CD14-positive monocyte (primary cell): Measurements from ENCODE around the gene ELMO2. TPM values are rescaled to one million over a fixed set of nuclear protein-coding genes. Genes with fewer than 3 reads are reported as not detected.

Source experiments
- DNase-seq, 3 donors: peaks; one replicate each; pipeline ENCODE4 v3.0.0-alpha.2; 2011 to 2022
- H2AFZ ChIP-seq: 2 replicates; pipeline ENCODE4 v1.6.0; 2012; ENCODE audit warnings: mild to moderate bottlenecking, low read depth, low read length, inconsistent platforms; ENCODE audit not compliant: insufficient read depth, poor library complexity, severe bottlenecking
- H3K27ac ChIP-seq, 2 donors: 1 replicate in 1 of 2; 2 replicates in 1 of 2; pipeline ENCODE4 v1.5.1; 2012 to 2013; ENCODE audit warnings: low read length in 2 of 2, control low read depth in 1 of 2, inconsistent platforms in 1 of 2, low read depth in 1 of 2, mild to moderate bottlenecking in 1 of 2
- H3K27me3 ChIP-seq, 2 donors: one replicate each; pipeline versions ENCODE4 v1.6.0 to v1.6.1; 2011 to 2013; ENCODE audit warnings: low read length in 2 of 2; ENCODE audit not compliant: control insufficient read depth in 2 of 2, insufficient read depth in 2 of 2
- H3K36me3 ChIP-seq, 2 donors: replicated peaks in 1 of 2; 1 replicate in 1 of 2; 2 replicates in 1 of 2; pipeline versions ENCODE4 v1.5.1 to v1.6.1; 2012 to 2013; ENCODE audit warnings: low read length in 2 of 2, control low read depth in 1 of 2, inconsistent platforms in 1 of 2, mild to moderate bottlenecking in 1 of 2; ENCODE audit not compliant: insufficient read depth in 2 of 2, control insufficient read depth in 1 of 2
- H3K4me1 ChIP-seq, 2 donors: 1 replicate in 1 of 2; 2 replicates in 1 of 2; pipeline versions ENCODE4 v1.5.1 to v1.6.1; 2012 to 2013; ENCODE audit warnings: low read length in 2 of 2, control low read depth in 1 of 2, inconsistent platforms in 1 of 2, mild to moderate bottlenecking in 1 of 2, moderate library complexity in 1 of 2; ENCODE audit not compliant: insufficient read depth in 2 of 2, control insufficient read depth in 1 of 2
- H3K4me2 ChIP-seq: replicated peaks from 2 replicates; pipeline ENCODE3; 2012; ENCODE audit warnings: low read length, moderate library complexity, mild to moderate bottlenecking; ENCODE audit not compliant: poor library complexity, severe bottlenecking; ENCODE audit errors: extremely low read depth
- H3K4me3 ChIP-seq, 3 experiments: fragments of 200-600 bp in 1 of 3; sonication (generic) in 1 of 3; replicated peaks in 1 of 3; 1 replicate in 2 of 3; 2 replicates in 1 of 3; pipeline ENCODE4 v1.5.1; 2011 to 2013; ENCODE audit warnings: low read length in 3 of 3, mild to moderate bottlenecking in 3 of 3, control low read depth in 2 of 3, low read depth in 2 of 3, inconsistent platforms in 1 of 3, moderate library complexity in 1 of 3
- H3K79me2 ChIP-seq: 2 replicates; pipeline ENCODE4 v1.6.0; 2012; ENCODE audit warnings: mild to moderate bottlenecking, control low read depth, inconsistent platforms, low read length, moderate library complexity; ENCODE audit not compliant: insufficient read depth
- H3K9ac ChIP-seq: 2 replicates; pipeline ENCODE4 v1.6.0; 2017; ENCODE audit warnings: low read length, mild to moderate bottlenecking; ENCODE audit not compliant: insufficient read depth, poor library complexity, severe bottlenecking
- H3K9me3 ChIP-seq, 2 donors: replicated peaks in 1 of 2; 1 replicate in 1 of 2; 2 replicates in 1 of 2; pipeline versions ENCODE4 v1.5.1 to v1.6.1; 2012 to 2013; ENCODE audit warnings: low read length in 2 of 2, control low read depth in 1 of 2; ENCODE audit not compliant: control insufficient read depth in 1 of 2, insufficient read depth in 1 of 2
- H4K20me1 ChIP-seq: 2 replicates; pipeline ENCODE4 v1.6.0; 2012; ENCODE audit warnings: mild to moderate bottlenecking, low read length, control low read depth, moderate library complexity; ENCODE audit not compliant: insufficient read depth
- H3K27ac Mint-ChIP-seq, 7 donors: one replicate each; pipeline ENCODE4 v1.8.0; 2020; ENCODE audit warnings: mild to moderate bottlenecking in 7 of 7, mixed read lengths in 7 of 7, moderate library complexity in 6 of 7, inconsistent platforms in 2 of 7
- H3K27me3 Mint-ChIP-seq, 3 donors: one replicate each; pipeline ENCODE4 v1.8.0; 2021 to 2022; ENCODE audit warnings: low read depth in 3 of 3, mild to moderate bottlenecking in 3 of 3, mixed read lengths in 3 of 3, moderate library complexity in 3 of 3, inconsistent platforms in 1 of 3
- H3K36me3 Mint-ChIP-seq, 2 donors: one replicate each; pipeline ENCODE4 v1.8.0; 2020; ENCODE audit warnings: mixed read lengths in 2 of 2, inconsistent platforms in 1 of 2, mild to moderate bottlenecking in 1 of 2
- H3K4me1 Mint-ChIP-seq: one replicate; pipeline ENCODE4 v1.8.0; 2020; ENCODE audit warnings: mild to moderate bottlenecking, mixed read lengths
- H3K4me3 Mint-ChIP-seq, 2 donors: one replicate each; pipeline ENCODE4 v1.8.0; 2020; ENCODE audit warnings: mild to moderate bottlenecking in 2 of 2, mixed read lengths in 2 of 2, moderate library complexity in 1 of 2
- H3K9me3 Mint-ChIP-seq, 7 donors: one replicate each; pipeline ENCODE4 v1.8.0; 2020 to 2022; ENCODE audit warnings: mixed read lengths in 7 of 7, mild to moderate bottlenecking in 6 of 7, moderate library complexity in 6 of 7, inconsistent platforms in 2 of 7
- CTCF ChIP-seq: fragments of 200-600 bp; IDR thresholded peaks from one replicate; pipeline ENCODE4 v1.8.0; 2022; ENCODE audit warnings: antibody characterized with exemption, mild to moderate bottlenecking
- WGBS: methylation state at CpG from one replicate; pipeline ENCODE4 v1.1.5; 2013; ENCODE audit warnings: missing lambda C conversion rate; ENCODE audit not compliant: insufficient coverage; 5-methylcytosine and 5-hydroxymethylcytosine counted together
- intact Hi-C, 2 donors: fragments of 100-400 bp; cut with micrococcal nuclease; formaldehyde crosslinking; loops; one replicate each; pipeline versions ENCODE4 v1.15.0 to v1.15.1; 2023
- polyA plus RNA-seq, 3 donors: library from polyadenylated mRNA; depleted of rRNA in 1 of 3; unstranded in 2 of 3; stranded (reverse) in 1 of 3; fragments of 300-500 nt in 2 of 3; fragments of >200 nt in 1 of 3; fragmentation: Illumina TruSeq in 2 of 3; gene quantifications; 1 replicate in 2 of 3; 2 replicates in 1 of 3; pipeline ENCODE4 v1.2.3, GENCODE V29; 2012 to 2021

Gene ELMO2
- polyA plus RNA-seq, 3 donors = 35.3 to 53.1 (median 42.3) TPM

DNA sequence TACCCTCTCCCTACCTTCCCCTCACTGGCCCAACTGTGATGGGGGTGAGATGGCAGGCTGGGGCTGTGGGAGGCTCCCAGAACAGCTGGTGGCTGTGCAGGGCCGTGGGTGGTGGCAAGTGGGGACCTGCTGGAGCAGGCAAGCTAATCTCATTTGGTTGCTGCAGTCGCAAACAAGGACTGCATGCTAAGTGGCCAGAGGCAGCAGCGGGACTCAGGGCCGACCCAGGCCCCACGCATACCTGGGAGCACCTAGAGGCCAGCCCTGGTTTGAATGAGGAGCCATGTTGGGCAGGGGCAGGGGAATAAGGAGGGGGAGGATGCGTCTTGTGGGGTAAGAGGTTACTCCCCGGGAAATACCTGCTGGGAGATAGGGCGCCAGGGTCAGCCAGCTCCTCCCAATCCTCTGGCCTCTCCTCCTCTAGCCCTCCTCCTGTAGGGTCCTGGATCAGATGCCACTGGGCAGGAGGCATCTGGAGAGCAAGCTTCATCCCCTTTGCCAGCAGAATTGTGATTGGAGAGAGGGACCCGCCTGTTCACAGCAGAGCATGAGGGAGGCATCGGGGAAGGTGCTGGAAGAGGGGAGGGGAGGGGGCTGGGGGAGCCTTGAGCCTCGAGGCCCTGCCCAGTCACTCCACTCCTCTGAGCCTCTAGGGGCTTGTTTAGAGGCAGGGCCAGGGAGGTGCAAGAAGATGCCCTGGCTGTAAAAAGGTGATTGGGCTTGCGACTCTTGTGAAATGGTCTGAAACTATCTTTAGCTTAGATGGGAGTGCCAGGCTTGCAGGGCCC, 73.8 kb downstream of the ELMO2 start:
- Histone ChIP-seq H3K27ac (no peak overlapping the region), H3K4me1 (no peaks in the 10 kb centered on the region), H3K4me3 (no peak overlapping the region), H3K79me2 (no peaks in the 10 kb centered on the region), H3K4me2 (no peak overlapping the region), H3K36me3 (no peaks in the 10 kb centered on the region), H2AFZ (no peak overlapping the region), H3K27me3 (peaks cover 0 to 3% of the 10 kb centered on the region in 2 donors), H3K9me3 (no peaks in the 10 kb centered on the region), H3K9ac (no peak overlapping the region), H4K20me1 (no peaks in the 10 kb centered on the region)
- Mint-ChIP-seq H3K9me3 (peaks cover 0 to 2% (median 0%) of the 10 kb centered on the region in 7 donors), H3K36me3 (no peaks in the 10 kb centered on the region), H3K27ac (no peak overlapping the region), H3K4me3 (no peak overlapping the region), H3K4me1 (no peaks in the 10 kb centered on the region), H3K27me3 (peaks cover 4 to 9% (median 6%) of the 10 kb centered on the region in 3 donors)
- intact Hi-C loops = no loop called here
- TF ChIP-seq CTCF = no peak
- DNase-seq = no peak
- 90% methylated on average over 8 of the region's 12 CpGs for WGBS

- TF ChIP-seq CTCF = no peak
- no peaks in the 10 kb centered on the region for H3K36me3 Mint-ChIP-seq
- peaks cover 0 to 2% (median 0%) of the 10 kb centered on the region in 7 donors for H3K9me3 Mint-ChIP-seq
- H4K20me1 ChIP-seq = no peaks in the 10 kb centered on the region
- no peak for DNase-seq
- 95% methylated on average over 10 of the region's 13 CpGs for WGBS
- H3K4me3 Mint-ChIP-seq = no peak overlapping the region
- peaks cover 4 to 9% (median 5%) of the 10 kb centered on the region in 3 donors for H3K27me3 Mint-ChIP-seq
- H3K27ac ChIP-seq = no peak overlapping the region
- no peaks in the 10 kb centered on the region for H3K4me1 Mint-ChIP-seq
- no peaks in the 10 kb centered on the region for H3K9me3 ChIP-seq
- no peak overlapping the region for H3K27ac Mint-ChIP-seq
- no peak overlapping the region for H3K4me2 ChIP-seq
- peaks cover 0 to 3% of the 10 kb centered on the region in 2 donors for H3K27me3 ChIP-seq
- H3K79me2 ChIP-seq = no peaks in the 10 kb centered on the region
- H2AFZ ChIP-seq = no peak overlapping the region
- H3K4me1 ChIP-seq = no peaks in the 10 kb centered on the region
- intact Hi-C loops = no loop called here
- no peaks in the 10 kb centered on the region for H3K36me3 ChIP-seq
- no peak overlapping the region for H3K4me3 ChIP-seq
- H3K9ac ChIP-seq = no peak overlapping the region
These were observed 74.6 kb downstream of the ELMO2 start for GRCh38 chr20:46331611-46332361.
